K562 (cell line): Measurements from ENCODE around the gene HPN. TPM values are rescaled to one million over a fixed set of nuclear protein-coding genes. Genes with fewer than 3 reads are reported as not detected.

Experiments used
- ATAC-seq: fragments of 200-7000 bp; cut with Tn5 transposase; 3 replicates; pipeline ENCODE4 v1.9.1; 2020; ENCODE audit warnings: moderate library complexity
- BruUV-seq: library from RNA; stranded (reverse); fragments of 400-500 nt; replicated peaks from 2 replicates; lab custom pipeline; 2021; lab: Mats Ljungman, UMichigan
- CTCF ChIA-PET: fragments of 300-600 bp; formaldehyde crosslinking; extraction: SDS; loops from one replicate; lab custom pipeline; 2021; ENCODE audit warnings: low intra/inter-chr PET ratio; lab: Yijun Ruan, JAX
- POLR2A ChIA-PET: fragments of 300-600, 350-650 bp; sonication (Branson Sonifier 250); formaldehyde crosslinking; extraction: SDS; loops from one replicate; lab custom pipeline; 2021; ENCODE audit warnings: antibody characterized with exemption, inconsistent platforms; lab: Yijun Ruan, JAX
- DNase-seq, 4 experiments: peaks; one replicate each; pipeline versions ENCODE4 v3.0.0 to v3.0.0-alpha.2; 2011 to 2018; ENCODE audit warnings: low spot score in 3 of 4, mixed read lengths in 3 of 4; ENCODE audit errors: extremely low read depth in 1 of 4
- FAIRE-seq: peaks from 2 replicates; lab custom pipeline; 2011; peaks lifted over from hg19 to GRCh38; lab: Jason Lieb, UNC
- H2AFZ ChIP-seq: 2 replicates; pipeline ENCODE4 v1.6.0; 2011; ENCODE audit warnings: low read depth, low read length, control low read depth, inconsistent platforms
- H3K27ac ChIP-seq: fragments of 200-600 bp; 3 replicates; pipeline ENCODE4 v1.8.0; 2011; ENCODE audit warnings: low read depth, mild to moderate bottlenecking, control low read depth, inconsistent platforms, low read length, moderate library complexity, mixed read lengths; ENCODE audit errors: extremely low read depth
- H3K27me3 ChIP-seq, 2 experiments: fragments of 300-600 bp in 1 of 2; 2 replicates in 1 of 2; 3 replicates in 1 of 2; pipeline versions ENCODE4 v1.6.0 to v1.8.0; 2011; ENCODE audit warnings: inconsistent platforms in 2 of 2, low read length in 2 of 2, mild to moderate bottlenecking in 1 of 2, mixed read lengths in 1 of 2, moderate library complexity in 1 of 2; ENCODE audit not compliant: control insufficient read depth in 2 of 2, insufficient read depth in 2 of 2
- H3K36me3 ChIP-seq: fragments of 300-600 bp; 3 replicates; pipeline ENCODE4 v1.8.0; 2011; ENCODE audit warnings: mild to moderate bottlenecking, low read length, inconsistent platforms; ENCODE audit not compliant: control insufficient read depth, insufficient read depth
- H3K4me1 ChIP-seq, 2 experiments: fragments of 200-600 bp in 1 of 2; replicated peaks in 1 of 2; 2 replicates in 1 of 2; 3 replicates in 1 of 2; pipeline versions ENCODE4 v1.5.1 to v1.8.0; 2011; ENCODE audit warnings: inconsistent platforms in 2 of 2, low read length in 2 of 2, mild to moderate bottlenecking in 1 of 2, mixed read lengths in 1 of 2, moderate library complexity in 1 of 2; ENCODE audit not compliant: control insufficient read depth in 2 of 2, insufficient read depth in 2 of 2
- H3K4me2 ChIP-seq: 2 replicates; pipeline ENCODE4 v1.6.1; 2011; ENCODE audit warnings: low read length, control low read depth, inconsistent platforms, mixed read lengths; ENCODE audit not compliant: insufficient read depth
- H3K4me3 ChIP-seq: fragments of 200-600 bp; sonication (generic), shearing (Covaris generic); 2 replicates; pipeline ENCODE4 v1.5.1; 2016; ENCODE audit warnings: control low read depth, inconsistent platforms
- H3K79me2 ChIP-seq: fragments of 200-600 bp; 3 replicates; pipeline ENCODE4 v1.8.0; 2011; ENCODE audit warnings: low read length, inconsistent platforms; ENCODE audit not compliant: control insufficient read depth, insufficient read depth
- H3K9ac ChIP-seq, 2 experiments: 2 replicates each; pipeline versions ENCODE4 v1.6.0 to v1.6.1; 2011; ENCODE audit warnings: low read depth in 2 of 2, low read length in 2 of 2, control low read depth in 1 of 2, inconsistent platforms in 1 of 2, mild to moderate bottlenecking in 1 of 2, mixed read lengths in 1 of 2; ENCODE audit not compliant: insufficient read depth in 1 of 2
- H3K9me1 ChIP-seq: one replicate; pipeline ENCODE4 v1.6.0; 2011; ENCODE audit warnings: inconsistent platforms, mild to moderate bottlenecking, low read length, moderate library complexity; ENCODE audit not compliant: control insufficient read depth, insufficient read depth
- H3K9me3 ChIP-seq: replicated peaks from 2 replicates; pipeline ENCODE4 v1.5.1; 2011; ENCODE audit warnings: low read depth, low read length, inconsistent platforms; ENCODE audit not compliant: control insufficient read depth, insufficient read depth
- H4K20me1 ChIP-seq: replicated peaks from 2 replicates; pipeline ENCODE4 v1.6.1; 2011; ENCODE audit warnings: low read length, inconsistent platforms, mixed read lengths; ENCODE audit not compliant: control insufficient read depth, insufficient read depth
- AFF4 ChIP-seq: sonication (generic); formaldehyde crosslinking; IDR thresholded peaks from 2 replicates; pipeline ENCODE4 v1.8.0; 2023; ENCODE audit warnings: mild to moderate bottlenecking, missing genetic modification reagents
- CGGBP1 ChIP-seq: fragments of 250-450 bp; sonication (Bioruptor Pico); IDR thresholded peaks from 2 replicates; pipeline ENCODE4 v1.9.0; 2021; ENCODE audit warnings: mild to moderate bottlenecking
- DMBX1 ChIP-seq: fragments of 250-450 bp; sonication (Bioruptor Pico); IDR thresholded peaks from 2 replicates; pipeline ENCODE4 v1.8.0; 2022; ENCODE audit warnings: inconsistent platforms, mild to moderate bottlenecking, moderate library complexity, borderline replicate concordance
- ELF1 ChIP-seq: fragments of 200-800 bp; sonication (Bioruptor generic); IDR thresholded peaks from 2 replicates; pipeline ENCODE4 v1.6.1; 2016; ENCODE audit warnings: missing genetic modification characterization, missing compliant biosample characterization
- FOXA3 ChIP-seq, 2 experiments: fragments of 450-650 bp in 1 of 2; sonication (generic) in 1 of 2; formaldehyde crosslinking; IDR thresholded peaks in 1 of 2; conservative IDR thresholded peaks in 1 of 2; 2 replicates each; pipeline versions ENCODE4 v1.4.0 to v1.8.0; 2020 to 2022; ENCODE audit warnings: mild to moderate bottlenecking in 2 of 2, missing genetic modification reagents in 1 of 2
- HNRNPK ChIP-seq: fragments of 200-400 bp; formaldehyde crosslinking; IDR thresholded peaks from one replicate; pipeline ENCODE4 v1.6.1; 2018; ENCODE audit warnings: mild to moderate bottlenecking, low read depth, low read length; ENCODE audit not compliant: poor library complexity, severe bottlenecking
- HSF4 ChIP-seq: fragments of 250-450 bp; sonication (Bioruptor Pico); IDR thresholded peaks from 2 replicates; pipeline ENCODE4 v2.1.2; 2022; ENCODE audit warnings: mild to moderate bottlenecking, moderate library complexity, borderline replicate concordance
- KLF13 ChIP-seq: fragments of 450-650 bp; IDR thresholded peaks from 2 replicates; pipeline ENCODE4 v1.6.1; 2016; ENCODE audit warnings: missing genetic modification characterization, low read depth, mild to moderate bottlenecking, missing compliant biosample characterization, moderate library complexity, borderline replicate concordance
- PRMT5 ChIP-seq: sonication (generic); formaldehyde crosslinking; IDR thresholded peaks from 2 replicates; pipeline ENCODE4 v1.5.0; 2020; ENCODE audit warnings: missing genetic modification reagents
- RBM34 ChIP-seq: fragments of 200-400 bp; formaldehyde crosslinking; IDR thresholded peaks from 2 replicates; pipeline ENCODE4 v1.6.1; 2018; ENCODE audit warnings: low read length, borderline replicate concordance; ENCODE audit not compliant: insufficient read depth
- SNIP1 ChIP-seq: fragments of 450-650 bp; IDR thresholded peaks from 2 replicates; pipeline ENCODE4 v1.7.1; 2017; ENCODE audit warnings: low read depth, mild to moderate bottlenecking
- STAT5A ChIP-seq: IDR thresholded peaks from 2 replicates; pipeline ENCODE4 v1.6.1; 2012; ENCODE audit warnings: low read length, inconsistent platforms, borderline replicate concordance
- THAP7 ChIP-seq: fragments of 250-450 bp; sonication (Bioruptor Pico); IDR thresholded peaks from 2 replicates; pipeline ENCODE4 v1.5.0; 2021
- ZNF324 ChIP-seq: fragments of 250-450 bp; sonication (Bioruptor Pico); IDR thresholded peaks from 2 replicates; pipeline ENCODE4 v1.4.0; 2020; ENCODE audit warnings: mild to moderate bottlenecking
- ZNF76 ChIP-seq: fragments of 250-450 bp; sonication (Bioruptor Pico); IDR thresholded peaks from 2 replicates; pipeline ENCODE4 v1.4.0; 2020; ENCODE audit warnings: mild to moderate bottlenecking, moderate library complexity, borderline replicate concordance
- WGBS: fragments of 100-300 bp; shearing (Covaris generic); methylation state at CpG from one replicate; pipeline ENCODE4 v1.1.6; 2016; ENCODE audit warnings: low coverage, mixed read lengths; ENCODE audit not compliant: insufficient coverage; ENCODE audit errors: missing lambda C conversion rate; 5-methylcytosine and 5-hydroxymethylcytosine counted together
- in situ Hi-C: fragments of 300-500 bp; cut with MboI; formaldehyde crosslinking; loops from 4 replicates; pipeline ENCODE4 v1.15.0; 2018; ENCODE audit warnings: inconsistent platforms, mixed read lengths
- intact Hi-C: fragments of 100-400 bp; cut with micrococcal nuclease; formaldehyde crosslinking; loops from 2 replicates; pipeline ENCODE4 v1.14.2; 2022
- polyA plus RNA-seq, 8 experiments: library from polyadenylated mRNA; depleted of rRNA in 4 of 8; stranded (reverse) in 5 of 8; unstranded in 3 of 8; fragments of >200 nt; fragmentation: Nextera tagmentation in 2 of 8; fragmentation: Illumina TruSeq in 1 of 8; extraction: Ambion mirVana in 2 of 8; extraction: Trizol in 1 of 8; gene quantifications; 2 replicates each; pipeline versions ENCODE4 v1.2.1 to v1.2.3, GENCODE V29; 2011 to 2014; ENCODE audit warnings: inconsistent platforms in 1 of 8, missing spikeins in 1 of 8
- total RNA-seq, 7 experiments: library from RNA; depleted of rRNA in 6 of 7; stranded (reverse); fragments of >200 nt in 6 of 7; fragmentation: Illumina TruSeq in 2 of 7; extraction: Trizol in 2 of 7; gene quantifications; 2 replicates each; pipeline versions ENCODE4 v1.2.1 to v1.2.3, GENCODE V29; 2011 to 2021; ENCODE audit warnings: low replicate concordance in 1 of 7

HPN gene
- total and polyA plus RNA-seq, 9 of the 15 experiments (the other 6 are each of a cell fraction or from before 2014, with no cell fraction given): 0.10 to 0.20 TPM; not detected in 7

DNA sequence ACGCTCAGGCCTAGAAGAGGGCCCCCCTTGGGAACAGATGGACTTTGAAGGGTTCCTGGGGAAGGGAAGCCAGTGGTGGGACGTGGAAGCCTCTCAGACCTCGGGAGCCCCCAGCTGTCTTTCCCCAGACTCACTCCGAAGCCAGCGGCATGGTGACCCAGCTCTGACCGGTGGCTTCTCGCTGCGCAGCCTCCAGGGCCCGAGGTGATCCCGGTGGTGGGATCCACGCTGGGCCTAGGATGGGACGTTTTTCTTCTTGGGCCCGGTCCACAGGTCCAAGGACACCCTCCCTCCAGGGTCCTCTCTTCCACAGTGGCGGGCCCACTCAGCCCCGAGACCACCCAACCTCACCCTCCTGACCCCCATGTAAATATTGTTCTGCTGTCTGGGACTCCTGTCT is 24.6 kb downstream of the HPN start:
- Histone ChIP-seq H3K9ac (no peak overlapping the region), H3K27me3 (no peaks in the 10 kb centered on the region; a peak in 1 of 5 replicates), H3K9me3 (peaks cover 5% of the 10 kb centered on the region; the same call in 1 of the 2 replicates), H2AFZ (no peak overlapping the region), H3K79me2 (no peaks in the 10 kb centered on the region), H4K20me1 (no peaks in the 10 kb centered on the region), H3K36me3 (no peaks in the 10 kb centered on the region), H3K4me3 (no peak overlapping the region), H3K4me2 (no peak overlapping the region), H3K9me1 (no peaks in the 10 kb centered on the region), H3K27ac (no peak overlapping the region), H3K4me1 (peaks cover 5 to 9% of the 10 kb centered on the region in 2 experiments; a peak in 3 of 5 replicates)
- TF ChIP-seq FOXA3 (CRISPR knock-in tag; conservative IDR thresholded peaks at IDR 0.05 in 1 of 2, IDR thresholded peaks at IDR 0.05 in 1 of 2) (no peak), CGGBP1 (CRISPR knock-in tag) (no peak), DMBX1 (CRISPR knock-in tag) (no peak), ZNF324 (CRISPR knock-in tag) (no peak), ZNF76 (CRISPR knock-in tag) (no peak), HNRNPK (no peak), PRMT5 (CRISPR knock-in tag) (no peak), RBM34 (no peak), ELF1 (no peak), STAT5A (no peak), SNIP1 (no peak), KLF13 (tag) (no peak), AFF4 (CRISPR knock-in tag) (no peak), THAP7 (CRISPR knock-in tag) (no peak), HSF4 (CRISPR knock-in tag) (no peak)
- FAIRE-seq (no peak), DNase-seq (no peak), ATAC-seq (no peak)
- intact Hi-C loops (no loop called here), in situ Hi-C loops (loop anchor here (5.0 kb wide), 1 partner anchor 61 kb away; no protein-coding TSS in a partner anchor)
- POLR2A ChIA-PET: interaction anchor here (0.6 to 0.9 kb wide), 2 partner anchors 16 to 92 kb away, joined by 3 read pairs; no protein-coding TSS in a partner anchor
- 66% methylated on average over 14 of the region's 15 CpGs for WGBS
- no TSS peak for BruUV-seq
- CTCF ChIA-PET: no interaction called here
